Pons (tissue), 1 donor: Measurements from ENCODE around the gene KIF5A.

Experiments used
- DNase-seq: peaks from one replicate; pipeline ENCODE4 v3.0.0-alpha.2; 2016; ENCODE audit warnings: low spot score

Gene KIF5A

DNA sequence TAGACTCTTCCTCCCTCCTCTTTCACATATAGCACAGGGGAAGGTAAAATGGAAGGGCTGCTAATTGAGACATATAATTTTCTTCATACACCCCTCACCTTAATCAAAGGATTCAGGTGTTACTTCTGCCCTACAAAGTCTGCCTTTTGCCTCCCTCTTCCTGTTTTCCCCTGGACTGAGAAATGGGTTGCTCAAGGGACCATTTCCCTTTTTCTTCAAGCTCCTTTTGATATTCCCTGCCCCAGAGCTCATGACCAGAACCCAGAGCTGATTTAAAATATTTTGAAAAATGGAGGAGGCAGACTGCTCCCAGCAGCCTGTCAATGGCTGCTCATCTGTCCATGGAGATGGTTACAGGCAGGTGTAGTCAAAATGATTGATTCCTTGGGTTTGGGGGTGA lies 34.8 kb downstream of the KIF5A start:
- no peak for DNase-seq

DNA sequence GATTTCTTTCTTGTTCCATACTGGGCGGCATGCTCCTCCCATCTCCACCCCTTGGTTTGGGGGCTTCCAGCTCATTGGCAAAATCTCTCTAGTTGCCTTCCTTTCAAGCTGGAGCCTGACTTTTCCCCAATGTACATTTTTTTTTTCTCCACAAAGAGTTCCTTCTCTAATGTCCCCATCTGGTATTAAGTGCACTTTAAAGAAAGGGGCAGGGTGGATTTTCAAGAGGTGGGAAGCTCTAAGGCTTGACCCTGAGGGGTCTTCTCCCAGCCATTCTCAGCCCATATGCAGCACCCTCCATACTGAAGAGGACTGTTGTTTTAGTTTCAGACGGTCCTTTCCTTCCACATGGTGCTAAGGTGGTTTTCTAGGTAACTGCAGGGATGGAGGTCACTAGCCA lies 35.3 kb downstream of the KIF5A start:
- DNase-seq, result no peak

GRCh38 chr12:57586128-57586527 lies 36.3 kb downstream of the KIF5A start:
- DNase-seq, result no peak

DNA sequence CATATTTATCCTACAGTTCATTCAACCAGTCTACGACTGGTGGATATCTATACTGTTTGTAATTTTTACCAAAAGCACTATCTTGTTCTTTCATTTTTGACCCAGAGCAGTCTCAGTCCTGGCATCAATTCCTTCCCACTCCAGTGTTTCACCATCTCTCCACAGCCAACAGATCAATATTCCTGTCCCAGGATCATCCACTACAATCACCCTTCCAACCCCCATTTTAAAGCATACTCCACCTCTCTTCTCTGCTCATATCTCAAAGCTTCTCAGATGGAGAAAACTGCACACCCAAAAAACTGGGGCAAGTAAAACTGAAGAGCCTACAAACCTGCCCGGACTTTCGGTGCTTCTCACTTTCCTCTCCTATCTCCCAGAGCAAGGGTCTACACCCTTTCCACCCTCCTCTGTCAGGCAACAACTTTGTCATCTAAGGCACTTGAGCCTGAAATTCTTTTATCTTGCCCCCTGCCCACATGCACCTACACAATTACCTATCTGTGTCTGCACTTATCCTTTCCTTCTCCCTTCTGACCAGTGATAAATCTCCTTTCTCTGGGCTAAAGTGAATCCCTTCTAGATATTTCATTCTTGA lies 37.1 kb downstream of the KIF5A start:
- no peak for DNase-seq

DNA sequence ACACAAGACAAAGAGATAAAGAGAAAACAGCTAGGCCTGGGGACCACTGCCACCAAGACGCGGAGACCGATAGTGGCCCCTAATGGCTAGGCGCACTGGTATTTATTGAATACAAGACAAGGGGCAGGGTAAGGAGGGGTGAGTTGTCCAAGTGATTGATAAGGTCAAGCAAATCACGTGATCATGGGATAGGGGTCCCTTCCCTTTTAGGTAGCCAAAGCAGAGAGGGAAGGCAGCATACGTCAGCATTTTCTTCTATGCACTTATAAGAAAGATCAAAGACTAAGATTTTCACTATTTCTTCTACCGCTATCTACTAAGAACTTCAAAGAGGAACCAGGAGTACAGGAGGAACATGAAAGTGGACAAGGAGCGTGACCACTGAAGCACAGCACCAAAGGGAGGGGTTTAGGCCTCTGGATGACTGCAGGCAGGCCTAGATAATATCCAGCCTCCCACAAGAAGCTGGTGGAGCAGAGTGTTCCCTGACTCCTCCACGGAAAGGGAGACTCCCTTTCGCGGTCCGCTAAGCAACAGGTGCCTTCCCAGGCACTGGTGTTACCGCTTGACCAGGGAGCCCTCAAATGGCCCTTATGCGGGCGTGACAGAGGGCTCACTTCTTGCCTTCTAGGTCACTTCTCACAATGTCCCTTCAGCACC lies 39.2 kb downstream of the KIF5A start:
- DNase-seq, result peak; percentile 17

DNA sequence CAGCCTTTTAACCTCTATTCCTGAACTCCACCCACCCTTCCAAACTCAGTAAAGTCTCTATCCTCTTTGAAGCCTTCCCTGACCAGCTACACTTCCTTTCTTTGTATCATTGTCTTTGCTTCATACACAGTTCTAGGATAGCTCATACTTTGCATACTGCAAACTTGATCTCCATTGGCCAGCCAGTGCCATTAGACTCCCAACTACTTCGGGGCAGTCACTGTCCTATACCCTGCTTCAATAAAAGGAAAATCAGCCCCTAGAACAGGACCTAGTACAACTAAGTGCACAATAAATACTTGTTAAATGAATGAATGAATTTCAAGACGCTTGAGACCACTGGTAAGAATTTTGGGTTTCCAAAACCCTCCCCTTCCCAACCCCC lies 40.6 kb downstream of the KIF5A start:
- no peak for DNase-seq

DNA sequence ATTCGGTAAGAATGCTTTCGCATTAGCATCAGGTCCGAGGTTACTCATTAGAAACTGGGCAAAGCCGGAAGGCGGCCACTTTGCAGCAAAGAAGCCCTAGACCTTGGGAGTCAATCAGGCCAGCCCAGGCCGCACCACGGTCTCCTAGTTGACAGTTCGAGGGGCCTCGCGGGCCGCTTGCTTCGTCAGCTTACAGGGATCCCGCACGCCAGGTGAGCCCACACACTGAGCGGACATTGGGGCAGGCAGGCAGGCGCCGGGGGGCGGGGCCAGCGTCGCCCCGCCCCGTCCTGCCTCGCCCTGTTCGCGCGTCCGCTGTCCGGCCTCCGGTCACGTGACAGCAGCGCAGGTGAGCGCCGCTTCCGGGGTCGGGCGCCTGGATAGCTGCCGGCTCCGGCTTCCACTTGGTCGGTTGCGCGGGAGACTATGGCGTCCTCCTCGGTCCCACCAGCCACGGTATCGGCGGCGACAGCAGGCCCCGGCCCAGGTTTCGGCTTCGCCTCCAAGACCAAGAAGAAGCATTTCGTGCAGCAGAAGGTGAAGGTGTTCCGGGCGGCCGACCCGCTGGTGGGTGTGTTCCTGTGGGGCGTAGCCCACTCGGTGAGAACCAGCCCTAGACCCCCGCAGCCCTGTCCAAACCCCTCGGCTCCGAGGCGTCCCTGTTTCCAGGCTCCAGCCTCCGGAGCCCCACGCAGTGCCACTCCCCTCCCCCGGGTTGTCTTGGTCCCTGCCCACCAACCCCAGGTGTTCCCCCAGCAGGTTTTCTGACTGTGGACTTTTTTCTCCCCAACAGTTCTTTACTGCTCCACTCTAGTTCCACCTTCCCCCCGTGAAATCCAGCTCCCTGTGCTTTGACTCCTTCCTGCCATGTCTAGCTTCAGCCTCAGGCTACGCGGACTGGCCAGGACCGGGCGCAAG lies 41.3 kb downstream of the KIF5A start, which contains the start of gene PIP4K2C:
PIP4K2C (plus strand) TSS at position 329 of the 918 bp plus-strand sequence; CDS start at position 427, 98 bp downstream.
- peak; percentile 74 for DNase-seq

DNA sequence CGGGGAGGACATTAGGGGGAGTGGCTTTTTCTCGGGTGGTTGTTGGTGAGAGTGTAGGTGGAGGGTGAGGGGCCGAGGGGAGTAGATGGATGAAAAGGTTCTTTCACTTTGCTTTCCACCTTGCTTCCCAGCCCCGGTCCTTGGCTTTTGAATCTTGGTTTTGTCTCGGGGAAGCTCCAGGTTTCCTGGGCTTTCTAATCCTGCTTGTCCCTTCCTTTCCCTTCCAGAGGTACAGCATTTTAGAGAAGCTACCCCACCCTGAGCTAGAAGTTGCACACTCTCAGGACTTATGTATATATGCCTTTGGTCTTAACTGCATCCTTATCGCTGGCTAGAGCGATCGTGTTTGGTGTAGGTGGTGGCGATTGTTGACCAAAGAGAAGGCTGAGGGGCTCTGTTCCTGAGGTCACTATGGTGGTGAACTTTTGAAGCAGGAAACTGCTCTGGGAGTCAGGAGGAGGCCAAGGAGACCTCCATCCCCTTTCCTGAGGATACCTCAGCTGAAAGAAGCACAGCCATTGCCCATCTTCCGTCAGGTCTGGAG lies 42.0 kb downstream of the KIF5A start:
- peak; percentile 9 for DNase-seq

DNA sequence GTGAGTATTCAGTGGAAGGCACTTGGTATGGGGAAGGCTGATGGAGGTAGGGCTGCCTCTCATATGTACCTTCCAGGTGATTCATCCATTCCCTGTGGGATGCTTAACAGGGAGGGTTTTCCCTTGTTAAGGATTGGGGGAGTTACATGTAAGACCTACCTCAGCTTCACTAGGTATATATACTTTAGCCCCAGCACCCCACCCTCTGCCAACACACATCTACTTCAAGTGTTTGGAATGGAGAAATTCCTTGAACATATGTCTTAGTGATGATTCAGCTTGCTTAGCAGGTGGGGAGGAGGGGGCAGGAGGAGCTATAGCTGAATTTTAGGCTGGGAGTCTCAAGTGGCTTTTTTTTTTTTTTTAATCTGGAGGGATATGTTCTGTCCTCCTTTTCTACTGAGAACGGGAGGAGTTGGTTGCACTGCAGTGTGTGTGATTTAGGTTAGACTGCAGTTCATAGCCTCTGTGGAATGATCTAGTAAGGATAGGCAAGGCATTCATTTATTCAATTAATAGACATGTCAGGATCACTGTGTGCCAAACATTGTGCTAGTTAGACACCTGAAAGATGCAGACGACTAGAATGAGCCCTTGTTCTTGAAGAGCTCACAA lies 42.8 kb downstream of the KIF5A start:
- no peak for DNase-seq

DNA sequence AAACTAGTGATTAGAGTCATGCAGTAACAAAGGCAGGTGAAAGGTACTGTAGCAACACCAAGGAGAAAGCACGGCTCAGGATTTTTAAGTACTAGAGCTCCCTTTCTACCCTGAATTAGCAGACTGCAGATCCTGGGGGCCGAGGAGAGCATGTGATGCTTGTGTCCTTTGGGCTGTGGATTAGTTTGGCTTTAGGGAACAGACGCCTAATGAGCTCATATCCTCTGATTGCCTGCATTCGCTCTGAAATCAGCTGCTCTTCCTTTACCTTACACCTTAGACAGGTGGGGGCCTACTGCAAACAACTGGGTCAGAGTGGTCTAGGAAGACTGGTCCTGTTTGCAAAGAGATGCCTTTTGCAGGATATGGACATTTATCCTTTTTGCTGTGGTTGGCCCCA lies 43.3 kb downstream of the KIF5A start:
- no peak for DNase-seq

- no peak for DNase-seq
These were observed 50.6 kb downstream of the KIF5A start for GRCh38 chr12:57600395-57600794.

- no peak for DNase-seq
These were observed 52.7 kb downstream of the KIF5A start for GRCh38 chr12:57602544-57602943.

DNA sequence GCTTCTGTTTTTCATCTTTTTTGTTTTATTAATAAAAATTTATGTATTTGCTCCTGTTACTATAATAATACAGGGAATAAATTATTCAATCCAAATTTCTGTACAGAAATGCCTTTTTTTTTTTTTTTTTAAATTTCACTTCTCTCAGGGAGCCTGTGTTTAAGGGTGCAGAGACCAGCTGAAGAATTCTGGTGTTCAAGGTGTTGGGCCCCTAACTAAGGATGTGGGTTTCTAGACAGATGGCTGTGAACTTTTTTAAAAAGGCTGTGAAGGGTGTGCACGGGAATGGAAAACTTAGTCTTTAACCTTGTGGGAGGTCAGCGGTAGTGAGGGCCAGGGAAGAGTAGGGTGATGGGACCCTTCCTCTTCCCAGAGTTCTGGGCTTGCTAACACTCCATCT lies 53.5 kb downstream of the KIF5A start:
- DNase-seq, result no peak

DNA sequence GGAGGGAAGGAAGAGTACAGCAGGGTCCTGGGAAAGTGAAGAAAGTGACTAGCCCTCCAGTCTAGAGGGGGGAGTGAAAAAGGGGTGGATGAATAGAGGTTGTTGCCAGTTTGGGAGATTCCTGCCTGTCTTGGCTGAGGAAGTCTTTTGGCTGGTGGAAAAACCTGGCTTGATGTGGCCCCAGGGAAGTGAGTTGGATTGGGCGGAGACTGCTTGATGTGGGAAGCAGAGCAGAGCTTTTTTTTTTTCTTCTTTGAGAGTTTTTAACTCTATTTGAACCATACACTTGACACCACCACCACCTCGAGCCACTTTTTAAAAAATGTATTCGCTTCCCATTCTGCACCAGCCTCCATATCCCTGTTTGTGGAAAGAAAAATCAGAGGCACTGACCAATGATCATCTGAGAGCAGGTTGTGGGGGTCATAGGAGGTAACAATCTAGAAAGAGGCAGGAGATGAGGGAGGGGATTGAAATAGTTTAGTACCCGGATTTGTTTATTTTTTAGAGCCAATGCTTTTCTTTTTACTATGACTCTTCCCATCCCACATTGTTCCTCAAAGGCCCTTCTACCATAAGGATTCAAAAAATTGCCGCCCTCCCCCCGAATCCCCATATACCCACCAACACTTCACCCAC lies 54.1 kb downstream of the KIF5A start:
- peak; percentile 53 for DNase-seq

DNA sequence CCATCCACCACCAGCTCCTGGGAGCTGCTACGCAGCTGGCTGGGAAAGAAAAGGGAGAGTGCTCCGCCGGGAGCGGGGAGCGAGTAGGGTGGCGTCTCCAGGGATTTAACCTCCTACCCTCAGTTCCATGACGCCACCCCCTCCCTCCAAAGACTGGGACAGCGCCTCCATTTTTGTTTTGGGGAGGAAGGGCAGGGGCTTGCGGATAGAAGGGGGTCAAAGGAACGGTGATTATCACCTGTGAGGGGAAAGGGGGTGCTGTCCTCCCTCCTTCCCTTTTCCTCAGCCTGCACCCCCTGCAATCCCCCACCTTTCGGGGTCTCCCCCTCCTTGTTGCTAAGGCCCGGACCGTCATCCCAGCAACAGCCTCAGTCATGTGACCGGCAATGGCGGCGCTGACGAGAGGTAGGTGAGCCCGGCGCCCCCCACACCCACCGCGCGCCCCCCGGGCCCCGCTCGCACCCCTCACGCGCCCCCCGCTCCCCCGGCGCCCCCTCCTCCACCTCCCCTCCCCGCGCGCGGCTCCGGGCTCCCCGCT lies 54.7 kb downstream of the KIF5A start, which contains the start of gene DTX3:
DTX3 (plus strand) TSS at position 371 of the 538 bp plus-strand sequence. CDS start 1,694 bp downstream, outside the sequence.
- peak; percentile 53 for DNase-seq

DNA sequence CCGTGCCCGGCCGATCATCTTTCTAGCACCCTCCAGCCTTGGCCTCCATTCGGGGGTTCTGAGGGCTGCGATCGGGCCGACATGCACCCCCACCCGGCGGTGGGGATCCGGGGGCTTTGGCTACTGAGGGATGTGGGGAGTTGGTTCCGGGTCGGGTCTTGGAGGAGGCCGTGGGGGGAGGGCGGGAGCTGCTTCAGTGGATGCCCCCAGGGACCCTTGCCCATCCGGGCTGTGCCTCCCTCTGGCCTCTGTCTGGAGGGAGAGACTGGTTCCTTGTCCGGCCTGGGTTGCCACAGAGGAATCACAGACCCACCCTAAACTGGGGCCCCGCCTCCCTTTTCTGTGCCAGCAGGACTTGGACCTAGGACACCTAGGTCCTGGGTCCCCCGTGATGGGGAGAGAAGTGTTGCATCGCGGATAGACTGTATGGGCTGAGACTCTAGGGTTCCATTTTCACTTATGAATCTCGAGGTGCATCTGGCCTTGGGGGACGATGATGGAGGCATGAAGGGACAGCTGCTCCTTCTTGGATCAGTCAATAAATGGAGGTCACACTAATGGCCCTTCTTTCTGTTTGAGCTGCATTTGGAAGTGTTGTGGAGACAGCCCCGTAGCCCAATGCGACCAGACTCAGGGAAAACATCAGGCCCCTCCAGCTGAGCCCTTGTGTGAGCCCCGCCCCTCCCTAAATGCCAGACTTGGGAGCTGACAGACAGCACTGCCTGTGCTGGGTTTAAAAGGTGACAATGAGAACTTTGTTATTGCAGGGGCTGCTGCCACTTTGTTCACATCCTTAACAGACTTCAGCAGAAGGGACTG lies 55.4 kb downstream of the KIF5A start:
- DNase-seq, result peak; percentile 15

GRCh38 chr12:57605811-57606311 lies 56.0 kb downstream of the KIF5A start:
- DNase-seq, result no peak

- no peak for DNase-seq
These were observed 56.6 kb downstream of the KIF5A start for GRCh38 chr12:57606399-57606798.

GRCh38 chr12:57606821-57607220 lies 57.0 kb downstream of the KIF5A start:
- DNase-seq, result no peak
